Measurements from ENCODE around the gene TPCN1.

GRCh38 chr12:113347892-113348291, 126.6 kb downstream of the TPCN1 start:
- no peak for TF ChIP-seq MAX (IDR thresholded peaks at IDR 0.05)
- no peak for TF ChIP-seq POLR2A (IDR thresholded peaks at IDR 0.05; ENCODE audit: borderline replicate concordance, extremely low read depth, insufficient read depth, insufficient read length)
- TF ChIP-seq CTCF (IDR thresholded peaks at IDR 0.05 in 2 of 3, conservative IDR thresholded peaks at IDR 0.05 in 1 of 3; ENCODE audit: borderline replicate concordance in 1 of 3, insufficient read depth in 1 of 3, low read depth in 2 of 3, low read length in 2 of 3) = no peak
- TF ChIP-seq EGR1 (IDR thresholded peaks at IDR 0.05; ENCODE audit: low read depth) = no peak
- TF ChIP-seq CEBPB (IDR thresholded peaks at IDR 0.05; ENCODE audit: low read depth) = no peak
- no peak for TF ChIP-seq ZBTB33 (IDR thresholded peaks at IDR 0.05; ENCODE audit: extremely low read depth, insufficient replicate concordance, low read length)
- no peak for TF ChIP-seq ZNF274 (IDR thresholded peaks at IDR 0.05; ENCODE audit: low read depth, low read length)
- no peak for TF ChIP-seq REST (IDR thresholded peaks at IDR 0.05; ENCODE audit: low read depth)
- no peak for TF ChIP-seq ZFX (IDR thresholded peaks at IDR 0.05)
- no peak for TF ChIP-seq EZH2phosphoT487 (IDR thresholded peaks at IDR 0.05; ENCODE audit: borderline replicate concordance)
- TF ChIP-seq JUND (IDR thresholded peaks at IDR 0.05) = no peak

Measured in HCT116 (cell line).